IPS-11a (cell line): ENCODE measurements around the gene DYNC2LI1.
"Not testable (repeated sequence)": the region's sequence is repeated elsewhere in the genome, so short reads cannot be mapped to it uniquely, and the experiment has no call there.

Source experiments
- H3K4me3 ChIP-seq: one replicate; pipeline ENCODE4 v1.5.1; 2013; ENCODE audit warnings: low read depth, low read length, control low read depth

The DYNC2LI1 gene

DNA sequence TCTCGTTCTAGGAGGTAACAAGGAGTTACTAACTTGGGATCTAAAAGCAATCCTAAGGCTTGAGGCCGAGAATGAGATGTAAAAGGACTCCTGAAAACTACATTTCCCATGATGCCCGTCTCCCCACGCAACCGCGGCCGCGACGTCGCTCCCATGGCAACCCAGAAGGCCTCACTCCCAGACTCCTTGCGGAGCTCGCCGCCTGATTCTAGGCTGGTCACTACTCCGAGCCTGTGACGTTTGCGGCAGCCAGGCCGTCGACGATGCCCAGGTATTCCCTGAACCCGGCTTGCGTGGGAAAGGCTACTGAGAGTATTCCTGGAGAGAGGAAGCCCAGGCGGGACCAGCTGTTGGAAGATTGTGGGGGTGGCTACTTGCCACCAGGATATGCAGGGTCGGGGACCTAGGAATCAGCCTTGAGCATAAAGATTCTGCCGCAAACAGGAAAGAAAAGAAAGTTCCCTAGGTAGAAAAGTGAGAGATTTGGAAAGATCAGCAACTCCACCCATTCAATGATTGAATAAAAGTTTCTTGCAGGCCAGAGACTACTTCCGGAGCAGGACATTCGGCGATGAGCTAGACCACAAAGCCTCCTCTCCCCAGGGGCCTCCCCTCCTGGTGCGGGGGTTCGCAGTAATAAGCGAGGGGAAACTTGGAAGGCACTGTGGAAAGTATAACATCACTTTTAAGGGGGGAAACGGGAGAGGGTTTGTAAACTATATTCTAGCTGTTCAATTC, at the start of gene DYNC2LI1:
Gene DYNC2LI1, plus strand, starts transcription at position 164 of the 738 bp plus-strand sequence. Its CDS starts 100 bp downstream, at position 264.
- H3K4me3 ChIP-seq: peak within 1 kb of the TSS; percentile 79

DNA sequence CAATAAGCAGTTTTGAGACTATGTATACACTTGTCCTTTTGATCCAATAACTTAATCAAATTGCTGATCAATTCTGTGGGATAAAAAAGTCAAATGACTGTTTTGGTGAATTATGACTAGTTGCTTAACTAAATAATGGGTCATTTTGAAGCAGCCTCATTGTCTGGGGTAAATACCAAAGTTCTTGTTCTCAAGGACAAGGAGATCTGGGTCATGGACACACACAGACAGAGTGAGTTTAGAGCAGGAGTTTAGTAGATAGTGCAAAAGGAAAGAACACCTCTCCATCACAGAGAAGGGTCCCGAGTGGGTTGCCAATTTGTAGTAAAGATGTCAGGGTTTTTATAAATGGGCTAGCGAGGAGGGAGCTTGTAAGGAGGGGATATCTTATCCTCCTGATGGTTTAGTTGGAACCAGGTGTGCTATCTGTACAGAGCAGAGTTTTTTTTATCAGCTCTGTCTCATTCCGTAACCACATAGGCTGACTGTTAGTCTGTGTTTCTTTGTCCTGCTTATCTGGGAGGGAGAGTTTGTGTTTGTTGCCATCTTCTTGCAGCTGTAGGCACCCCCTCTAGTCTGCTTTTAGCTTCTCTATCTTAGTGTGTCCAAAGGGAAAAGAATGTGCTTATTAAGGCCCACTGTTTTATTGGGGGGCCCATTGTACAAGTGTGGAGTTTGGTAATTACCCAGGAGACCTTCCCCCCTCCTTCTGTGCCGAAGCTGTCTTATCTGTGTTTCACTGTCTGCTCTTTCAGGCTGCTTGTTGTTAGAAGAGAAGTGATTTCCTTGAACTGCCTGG, 48.9 kb upstream of the DYNC2LI1 start:
- no peak overlapping the region for H3K4me3 ChIP-seq

DNA sequence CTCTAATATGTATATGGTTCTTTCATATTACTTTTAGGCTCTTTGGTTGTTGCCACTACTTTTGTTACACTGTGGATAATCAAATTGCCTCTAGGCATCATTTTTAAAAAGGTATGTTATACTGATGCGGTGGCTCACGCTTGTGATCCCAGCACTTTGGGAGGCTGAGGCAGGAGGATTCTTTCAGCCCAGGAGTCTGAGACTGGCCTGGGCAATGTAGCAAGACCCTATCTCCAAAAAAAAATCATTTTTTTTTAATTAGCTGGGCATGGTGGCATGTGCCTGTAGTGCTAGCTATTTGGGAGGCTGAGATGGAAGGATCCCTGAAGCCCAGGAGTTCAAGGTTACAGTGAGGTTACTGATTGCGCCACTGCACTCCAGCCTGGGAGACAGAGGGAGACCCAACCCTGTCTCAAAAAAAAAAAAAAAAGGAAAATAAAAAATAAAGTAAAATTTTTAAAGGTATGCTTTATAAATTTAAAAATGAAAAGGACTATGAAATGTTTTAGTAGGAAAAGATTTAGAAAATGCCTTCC, 48.1 kb upstream of the DYNC2LI1 start:
- no peak overlapping the region for H3K4me3 ChIP-seq

DNA sequence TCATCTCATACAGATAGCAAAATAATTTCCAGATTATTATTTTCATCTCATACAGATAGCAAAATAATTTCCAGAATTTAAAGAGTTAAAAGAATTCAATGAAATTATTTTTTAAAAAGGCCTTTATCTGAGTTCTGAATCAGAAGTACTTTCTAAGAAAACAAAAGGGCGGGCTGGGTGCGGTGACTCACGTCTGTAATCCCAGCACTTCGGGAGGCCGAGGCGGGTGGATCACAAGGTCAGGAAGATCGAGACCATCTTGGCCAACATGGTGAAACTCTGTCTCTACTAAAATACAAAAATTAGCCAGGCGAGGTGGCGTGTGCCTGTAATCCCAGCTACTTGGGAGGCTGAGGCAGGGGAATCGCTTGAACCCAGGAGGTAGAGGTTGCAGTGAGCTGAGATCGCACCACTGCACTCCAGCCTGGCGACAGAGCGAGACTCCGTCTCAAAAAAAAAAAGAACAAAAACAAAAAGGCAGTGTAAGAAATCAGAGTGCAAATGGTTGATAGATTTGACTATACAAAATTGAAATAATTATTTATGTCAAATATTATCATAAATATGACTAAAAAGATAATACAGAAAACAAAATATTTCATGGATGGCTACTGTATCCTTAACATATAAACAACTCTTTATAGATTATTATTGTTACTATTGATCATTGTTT, 46.7 kb upstream of the DYNC2LI1 start:
- H3K4me3 ChIP-seq: not testable (repeated sequence)

DNA sequence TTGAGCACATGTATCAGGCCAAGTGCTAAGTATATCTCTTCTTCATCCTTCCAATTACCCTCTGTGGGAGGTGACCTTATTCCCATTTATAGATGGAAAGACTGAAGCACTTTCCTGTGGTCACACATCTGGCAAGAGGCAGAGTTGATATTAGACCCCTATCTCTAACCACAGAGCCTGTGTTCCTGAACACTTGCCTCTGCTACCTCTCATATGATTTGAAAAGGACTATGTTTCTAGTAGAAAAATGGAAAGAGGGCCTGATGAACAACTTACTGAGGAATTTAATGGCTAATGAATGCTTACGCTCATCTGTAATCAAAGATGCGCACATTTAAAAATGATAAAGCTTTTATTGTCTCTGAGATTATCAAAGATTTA, 46.2 kb upstream of the DYNC2LI1 start:
- no peak overlapping the region for H3K4me3 ChIP-seq

DNA sequence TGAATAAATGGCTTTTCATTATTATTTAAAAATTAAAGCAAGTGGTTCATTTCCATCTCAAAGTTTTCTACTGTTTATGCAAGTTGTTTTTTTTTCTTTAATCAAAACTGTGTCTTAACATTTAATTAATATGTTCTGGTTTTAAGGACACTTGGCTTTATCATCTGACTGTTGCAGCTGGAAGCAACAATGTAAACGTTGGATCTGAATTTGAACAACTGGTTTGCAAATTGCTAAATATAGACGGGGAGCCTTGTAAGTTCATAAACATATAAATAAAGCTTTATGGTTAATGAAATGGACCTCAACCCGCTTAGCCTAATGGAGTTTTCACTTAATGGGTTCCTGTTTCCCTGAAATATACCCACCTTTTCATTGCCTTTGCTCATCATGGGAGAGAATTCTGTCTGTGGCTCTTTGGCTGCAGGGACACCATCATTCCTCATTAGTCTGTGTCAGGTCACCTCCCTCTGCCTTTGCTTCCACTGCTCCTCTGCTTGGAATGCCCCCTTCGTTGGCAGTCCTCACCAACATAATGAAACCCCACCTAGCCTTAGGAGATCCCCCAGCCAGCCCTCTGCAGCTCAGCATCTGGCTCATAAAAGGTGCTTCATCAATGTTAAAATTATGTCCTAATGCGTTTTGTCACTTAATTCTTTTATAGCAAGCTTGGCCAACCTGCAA, 44.2 kb upstream of the DYNC2LI1 start:
- H3K4me3 ChIP-seq: no peak overlapping the region

DNA sequence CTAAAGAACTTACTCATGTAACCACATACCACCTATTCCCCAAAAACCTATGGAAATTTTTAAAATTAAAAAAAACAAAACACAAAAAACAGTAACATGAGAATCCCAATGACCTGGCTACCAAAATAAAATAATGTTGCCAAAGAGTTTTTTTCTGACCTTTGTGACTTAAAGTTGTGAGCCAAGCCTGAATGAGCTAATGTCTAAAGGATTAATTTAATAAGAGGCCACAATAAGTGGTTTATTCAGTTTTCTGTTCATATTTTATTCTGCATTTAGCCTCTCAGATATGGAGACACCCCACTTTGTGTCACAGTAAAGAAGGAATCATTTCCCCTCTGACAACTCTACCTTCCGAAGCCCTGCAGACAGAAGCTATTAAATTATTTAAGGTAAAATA, 42.6 kb upstream of the DYNC2LI1 start:
- no peak overlapping the region for H3K4me3 ChIP-seq

DNA sequence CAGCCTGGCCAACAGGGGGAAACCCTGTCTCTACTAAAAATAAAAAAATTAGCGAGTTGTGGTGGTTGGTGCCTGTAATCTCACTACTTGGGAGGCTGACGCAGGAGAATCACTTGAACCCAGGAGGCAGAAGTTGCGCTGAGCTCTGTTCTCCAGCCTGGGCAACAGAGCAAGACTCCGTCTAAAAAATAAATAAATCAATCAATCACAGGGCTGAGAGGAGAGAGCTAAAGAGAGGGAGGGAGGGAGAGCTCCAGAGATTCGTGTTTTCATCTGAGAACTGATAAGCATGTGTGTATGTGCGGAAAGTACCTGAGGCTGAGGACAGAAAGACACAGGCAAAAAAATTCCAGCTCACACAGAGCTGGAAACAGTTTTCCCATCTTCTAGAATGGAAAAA, 37.2 kb upstream of the DYNC2LI1 start:
- H3K4me3 ChIP-seq: no peak overlapping the region

DNA sequence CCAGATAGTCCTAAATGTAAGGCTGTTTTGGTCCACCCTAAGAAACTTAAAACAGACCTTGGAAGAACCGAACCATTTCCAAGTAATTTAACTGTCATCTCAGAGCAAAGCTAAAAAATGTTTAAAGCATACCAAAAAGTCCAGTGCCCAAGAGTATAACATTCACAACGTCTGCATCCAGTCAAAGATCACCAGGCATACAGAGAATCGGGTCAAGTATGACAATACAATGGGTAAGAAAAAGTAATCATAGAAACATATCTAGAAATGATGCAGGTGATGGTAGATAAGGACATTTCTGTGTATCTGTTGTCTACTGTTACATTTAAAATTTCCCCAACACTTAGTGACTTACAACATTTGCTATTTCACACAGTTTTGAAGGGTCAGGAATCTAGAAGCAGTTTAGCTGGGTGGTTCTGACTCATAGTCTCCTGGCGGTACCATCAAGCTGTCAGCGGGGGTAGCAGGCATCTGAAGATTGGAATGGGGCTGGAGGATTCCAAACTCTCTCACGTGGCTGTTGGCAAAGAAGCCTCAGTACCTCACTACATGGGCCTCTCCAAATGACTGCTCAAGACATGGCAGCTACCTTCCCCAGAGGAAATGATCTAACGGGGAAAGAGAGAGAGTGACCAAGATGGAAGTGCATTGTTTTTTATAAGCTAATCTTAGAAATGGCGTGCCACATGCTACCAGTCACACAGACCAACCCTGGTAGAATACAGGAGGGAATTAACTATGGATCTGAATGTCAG, 36.6 kb upstream of the DYNC2LI1 start:
- H3K4me3 ChIP-seq: no peak overlapping the region

DNA sequence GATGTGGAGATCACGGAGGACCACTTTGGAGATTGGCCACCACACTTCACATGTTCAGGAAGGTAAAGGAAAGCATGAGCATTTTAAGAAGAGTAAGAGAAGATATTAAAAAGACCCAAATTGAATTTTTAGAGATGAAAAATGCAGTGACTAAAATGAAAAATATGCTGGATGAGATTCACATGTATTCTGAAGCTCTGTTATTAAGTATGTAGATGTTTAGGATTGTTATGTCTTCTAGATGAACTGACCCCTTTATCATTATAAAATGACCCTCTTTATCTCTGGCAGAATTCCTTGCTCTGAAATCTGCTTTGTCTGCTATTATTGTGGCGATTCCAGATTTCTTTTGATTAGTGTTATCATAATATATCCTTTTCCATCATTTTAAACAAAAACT, 36.0 kb upstream of the DYNC2LI1 start:
- no peak overlapping the region for H3K4me3 ChIP-seq

DNA sequence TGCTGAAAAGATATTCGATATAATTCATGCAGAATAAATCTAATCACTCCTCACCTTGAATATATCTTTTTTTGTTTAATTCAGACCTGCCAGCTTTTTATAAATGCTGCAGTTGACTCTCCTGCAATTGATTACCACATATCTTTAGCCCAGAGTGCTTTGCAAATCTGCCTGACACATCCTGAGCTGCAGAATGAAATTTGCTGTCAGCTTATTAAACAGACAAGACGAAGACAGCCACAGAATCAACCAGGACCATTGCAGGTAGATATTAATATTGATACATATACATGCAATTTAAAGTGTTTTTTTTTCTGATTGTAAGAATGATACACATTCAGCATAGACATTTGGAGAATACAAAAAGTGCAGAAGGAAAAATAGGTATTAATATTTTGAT, 35.6 kb upstream of the DYNC2LI1 start:
- H3K4me3 ChIP-seq: no peak overlapping the region

DNA sequence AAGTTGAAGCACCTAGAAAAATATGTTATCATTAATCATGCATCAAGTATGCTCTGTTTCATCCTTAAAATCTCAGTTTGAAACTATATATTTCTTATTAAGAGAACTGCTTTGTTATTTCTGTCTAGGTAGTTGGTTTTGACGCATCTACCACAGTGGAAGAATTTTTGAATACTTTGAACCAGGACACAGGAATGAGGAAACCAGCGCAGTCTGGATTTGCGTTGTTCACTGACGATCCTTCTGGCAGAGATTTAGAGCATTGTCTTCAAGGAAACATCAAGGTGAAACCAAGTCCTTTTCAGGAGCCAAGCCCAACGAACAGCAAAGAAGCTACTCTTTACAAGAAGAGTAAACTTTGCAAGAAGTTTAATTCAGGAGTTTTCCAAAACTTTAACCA, 30.1 kb upstream of the DYNC2LI1 start:
- H3K4me3 ChIP-seq: no peak overlapping the region

DNA sequence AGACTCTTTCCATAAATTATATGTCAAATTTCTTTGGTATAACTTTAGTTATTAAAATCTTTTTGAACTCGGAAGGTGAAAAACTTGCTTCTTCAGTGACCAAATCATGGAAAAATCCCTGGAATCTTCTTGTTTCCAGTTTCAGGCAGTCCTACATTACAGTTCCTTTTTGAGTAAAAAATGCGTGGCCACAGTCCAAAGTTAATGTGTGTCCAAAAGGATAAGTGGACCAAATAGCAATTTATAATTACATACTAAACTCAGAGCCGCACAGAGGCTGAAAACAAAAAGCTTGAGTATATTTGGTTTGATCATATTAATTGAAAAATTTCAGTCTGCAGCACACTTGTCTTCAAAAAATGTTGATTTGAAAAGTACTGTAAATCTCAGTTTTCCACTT, 28.4 kb upstream of the DYNC2LI1 start:
- no peak overlapping the region for H3K4me3 ChIP-seq

DNA sequence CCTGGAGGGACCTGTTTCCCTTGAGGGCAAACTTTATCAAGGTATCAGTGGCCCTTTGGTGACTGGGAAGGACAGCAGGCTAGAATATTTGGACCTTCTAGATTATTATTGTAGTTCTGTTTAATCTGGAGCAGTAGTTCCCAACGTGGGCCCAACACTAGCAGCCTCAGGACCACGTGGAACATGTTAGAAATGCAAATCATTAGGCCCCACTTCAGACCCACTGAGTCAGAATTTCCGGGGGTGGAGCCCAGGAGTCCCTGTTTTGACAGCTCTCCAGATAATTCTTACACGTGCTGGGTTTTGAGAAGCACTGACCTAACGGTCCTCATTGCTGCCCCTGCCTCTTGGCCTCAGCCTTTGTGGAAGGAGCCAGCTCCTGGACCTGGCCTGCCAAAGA, 25.5 kb upstream of the DYNC2LI1 start:
- no peak overlapping the region for H3K4me3 ChIP-seq

DNA sequence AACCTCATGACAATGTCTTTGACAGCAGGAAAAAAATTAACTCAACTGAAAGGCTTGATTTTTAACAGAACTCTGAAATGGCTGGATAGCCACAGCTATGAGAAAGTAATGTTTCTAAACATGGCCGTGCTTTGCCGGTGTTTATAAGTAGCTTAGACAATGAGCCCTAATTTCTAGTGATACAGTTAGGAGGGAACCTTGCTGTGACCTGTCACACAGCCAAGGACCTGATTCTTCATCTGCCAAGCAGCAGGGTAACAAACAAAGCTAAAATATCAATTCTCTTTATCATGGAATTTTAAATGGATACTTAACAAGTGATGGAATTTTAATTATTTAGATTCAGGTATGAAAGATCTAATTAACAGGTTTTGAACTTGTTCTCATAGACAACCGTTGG, 24.3 kb upstream of the DYNC2LI1 start:
- no peak overlapping the region for H3K4me3 ChIP-seq

DNA sequence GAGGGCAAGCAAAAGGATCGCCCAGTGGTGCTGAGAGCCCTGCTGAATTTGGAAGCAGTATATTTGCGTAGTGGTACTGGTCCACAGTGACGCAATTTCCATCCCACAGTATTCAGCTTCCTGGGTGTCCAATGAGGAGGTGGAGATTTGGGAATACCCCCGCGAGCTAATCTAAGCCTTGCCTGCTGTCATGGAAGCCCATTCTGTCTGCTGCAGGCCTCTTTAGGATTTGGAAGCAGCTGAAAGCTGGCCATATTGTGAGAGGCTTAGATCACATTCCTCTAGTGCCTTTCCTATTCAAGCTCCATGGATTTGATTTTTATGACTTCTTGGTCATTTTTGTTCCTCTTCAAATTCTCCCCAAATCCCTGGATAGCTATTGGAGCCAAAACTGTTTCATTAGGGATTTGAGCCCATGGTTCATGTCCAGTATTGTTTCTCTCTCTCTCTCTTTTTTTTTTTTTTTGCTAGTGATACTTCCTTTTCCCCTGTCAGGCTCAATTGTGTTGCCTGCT, 22.3 kb upstream of the DYNC2LI1 start:
- H3K4me3 ChIP-seq: no peak overlapping the region

DNA sequence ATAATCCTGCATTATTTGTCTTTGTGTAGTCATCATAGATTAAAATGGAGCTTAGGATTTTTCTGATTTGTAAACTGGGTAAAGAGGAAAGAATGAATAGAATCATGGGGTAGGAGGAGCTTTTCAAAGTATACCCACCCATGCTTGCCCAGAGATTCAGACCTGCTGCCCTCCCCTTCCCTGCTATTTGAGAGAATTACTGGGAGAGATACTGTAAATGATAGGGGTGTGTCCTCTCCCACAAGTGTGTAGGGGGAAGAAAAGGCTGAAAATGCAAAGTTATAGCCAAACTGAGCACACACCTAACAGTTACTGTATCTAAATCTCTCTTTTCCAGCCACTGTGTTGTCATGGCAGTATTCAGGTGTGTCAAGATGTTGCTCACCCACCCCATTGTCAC, 21.5 kb upstream of the DYNC2LI1 start:
- no peak overlapping the region for H3K4me3 ChIP-seq

DNA sequence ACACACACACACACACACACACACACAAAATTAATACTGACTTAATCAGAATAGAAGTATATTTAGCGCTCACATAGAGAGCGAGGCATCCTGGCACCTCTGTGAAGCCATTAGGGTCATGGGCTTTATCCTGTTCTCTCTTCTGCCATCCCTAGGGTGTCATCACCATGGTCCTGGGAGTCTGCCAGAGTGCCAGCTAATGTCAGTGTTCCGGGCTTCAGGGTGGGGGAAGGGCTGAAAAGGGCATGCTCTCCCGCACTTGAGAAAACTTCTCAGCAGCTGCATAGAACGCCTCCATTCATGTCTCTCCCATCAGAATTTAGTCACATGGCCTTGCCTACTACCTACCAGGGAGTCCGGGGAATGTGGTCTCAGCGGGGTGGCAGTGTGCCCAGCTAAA, 19.7 kb upstream of the DYNC2LI1 start:
- H3K4me3 ChIP-seq: no peak overlapping the region

DNA sequence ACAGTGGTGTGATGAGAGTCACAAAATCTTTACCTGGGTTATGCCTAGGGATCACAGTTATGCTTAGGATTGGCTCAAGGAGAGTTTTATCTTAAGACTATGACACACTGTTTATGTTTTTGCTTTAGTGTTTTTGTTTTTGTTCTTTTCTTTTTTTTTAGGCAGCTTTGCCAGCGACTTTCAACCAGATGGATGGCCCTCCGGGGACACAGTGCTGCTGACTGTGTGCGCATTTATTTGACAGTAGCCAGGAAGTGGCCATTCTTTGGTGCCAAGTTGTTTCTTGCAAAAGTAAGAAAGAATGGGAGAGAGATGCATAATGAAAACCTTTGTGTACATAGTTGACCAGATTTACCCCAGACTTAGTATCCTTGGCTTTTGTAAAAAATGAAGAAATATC, 15.1 kb upstream of the DYNC2LI1 start:
- no peak overlapping the region for H3K4me3 ChIP-seq

DNA sequence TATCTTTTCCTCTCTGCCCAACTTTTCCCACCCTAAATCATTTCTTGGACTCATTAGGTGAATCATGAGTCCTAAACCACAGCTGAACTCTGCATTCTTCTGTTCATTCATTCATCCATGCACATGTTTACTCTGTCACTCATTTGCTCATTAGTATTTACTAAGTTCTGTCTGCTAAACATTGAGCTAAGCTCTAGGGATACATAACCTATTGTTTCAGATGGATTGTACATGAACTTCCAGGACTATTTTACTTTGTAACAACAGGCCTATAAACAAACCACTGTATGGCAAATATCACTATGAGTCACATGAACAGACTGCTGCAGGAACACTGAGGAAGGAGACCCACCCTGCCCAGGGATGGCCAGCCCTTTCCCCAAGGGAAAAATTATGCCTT, 14.6 kb upstream of the DYNC2LI1 start:
- H3K4me3 ChIP-seq: no peak overlapping the region
